NCI-H460 (cell line): ENCODE measurements around the gene CTNNA3. TPM values are rescaled to one million over a fixed set of nuclear protein-coding genes. Genes with fewer than 3 reads are reported as not detected.
A peak's percentile ranks its signal among the peaks of the same experiment; 100 is the strongest.
"Not testable (repeated sequence)": the region's sequence is repeated elsewhere in the genome, so short reads cannot be mapped to it uniquely, and the experiment has no call there.

ENCODE experiments used
- DNase-seq: peaks from one replicate; pipeline ENCODE4 v3.0.0-alpha.2; 2016; ENCODE audit warnings: low read depth; ENCODE audit errors: extremely low read depth
- polyA plus RNA-seq: library from polyadenylated mRNA; depleted of rRNA; stranded (reverse); fragments of >200 nt; gene quantifications from 2 replicates; pipeline ENCODE4 v1.2.3, GENCODE V29; 2014; cell fraction: nucleus; rRNA removed
- total RNA-seq: library from RNA; depleted of rRNA; stranded (reverse); fragments of >200 nt; shearing (Covaris generic); gene quantifications from 2 replicates; pipeline ENCODE4 v1.2.3, GENCODE V29; 2014; rRNA removed

The CTNNA3 gene
- total RNA-seq, result 0.23 and 0.47 TPM in 2 replicates
- not detected in 2 replicates for polyA plus RNA-seq

DNA sequence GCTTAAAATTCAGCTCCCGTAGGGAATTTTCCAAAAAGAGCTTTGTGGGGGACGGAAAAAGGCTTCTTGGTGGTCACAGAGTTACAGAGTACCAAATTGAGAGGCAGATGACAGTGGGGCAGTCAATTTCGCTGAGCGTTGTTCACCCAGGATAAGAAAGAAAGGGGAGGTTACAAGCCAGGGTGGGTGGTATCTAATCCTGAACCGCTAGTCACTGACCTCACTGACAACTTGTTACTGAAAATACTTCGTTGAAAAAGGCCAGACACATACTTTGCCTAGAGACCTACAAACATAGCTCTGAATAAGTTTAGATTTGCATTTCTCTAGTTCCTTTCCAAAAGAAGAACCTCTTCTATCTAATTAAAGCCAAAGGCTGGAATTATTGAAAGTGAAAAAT, at the start of gene CTNNA3:
Gene CTNNA3, minus strand, starts transcription at position 167 of the 400 bp plus-strand sequence.
- DNase-seq, result no peak

- DNase-seq, result no peak
These were observed 39.4 kb upstream of the CTNNA3 start for GRCh38 chr10:67735430-67735829.

DNA sequence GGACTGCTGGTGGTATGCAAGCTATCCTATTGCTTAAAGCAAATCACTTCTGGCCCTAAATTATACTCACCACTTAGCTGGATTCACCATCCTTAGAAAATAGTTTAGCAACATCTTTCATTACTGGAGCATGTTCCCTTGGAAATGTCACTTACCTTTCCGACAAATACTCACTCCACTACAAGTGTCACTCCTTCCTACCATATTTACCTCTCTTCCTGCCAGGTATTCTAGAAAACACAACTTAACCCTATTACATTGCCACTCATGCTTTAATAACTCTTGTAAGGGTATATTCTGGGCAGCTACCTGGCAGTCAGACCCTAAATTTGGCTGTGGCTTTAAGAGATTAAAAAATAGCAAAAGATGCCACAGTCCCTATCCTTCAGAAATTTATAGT, 37.5 kb upstream of the CTNNA3 start:
- DNase-seq, result no peak

GRCh38 chr10:67725567-67725966, 29.6 kb upstream of the CTNNA3 start:
- DNase-seq, result no peak

- DNase-seq, result no peak
These were observed 27.6 kb upstream of the CTNNA3 start for GRCh38 chr10:67723601-67724000.

DNA sequence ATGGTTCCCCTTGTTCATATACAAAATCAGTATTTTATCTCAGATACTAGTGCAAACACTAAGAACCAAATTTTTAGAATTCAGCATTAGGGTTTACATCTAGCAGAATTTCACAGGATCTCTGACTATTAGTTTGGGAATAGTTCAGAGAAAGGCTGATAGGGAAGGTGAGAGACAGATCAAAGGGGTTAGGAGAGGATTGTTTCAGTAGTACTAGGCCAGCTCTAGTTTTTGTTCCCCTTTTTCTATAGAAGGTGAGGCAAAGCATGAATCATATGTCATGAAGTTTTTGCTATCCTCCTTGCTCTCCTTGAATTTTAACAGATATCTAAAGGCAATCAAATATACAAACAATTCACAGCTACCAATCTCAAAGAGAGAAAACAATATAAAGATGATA, 26.1 kb upstream of the CTNNA3 start:
- DNase-seq, result no peak

GRCh38 chr10:67716455-67716854, 20.5 kb upstream of the CTNNA3 start:
- DNase-seq, result not testable (repeated sequence)

- DNase-seq, result no peak
These were observed 9.9 kb upstream of the CTNNA3 start for GRCh38 chr10:67705921-67706320.

DNA sequence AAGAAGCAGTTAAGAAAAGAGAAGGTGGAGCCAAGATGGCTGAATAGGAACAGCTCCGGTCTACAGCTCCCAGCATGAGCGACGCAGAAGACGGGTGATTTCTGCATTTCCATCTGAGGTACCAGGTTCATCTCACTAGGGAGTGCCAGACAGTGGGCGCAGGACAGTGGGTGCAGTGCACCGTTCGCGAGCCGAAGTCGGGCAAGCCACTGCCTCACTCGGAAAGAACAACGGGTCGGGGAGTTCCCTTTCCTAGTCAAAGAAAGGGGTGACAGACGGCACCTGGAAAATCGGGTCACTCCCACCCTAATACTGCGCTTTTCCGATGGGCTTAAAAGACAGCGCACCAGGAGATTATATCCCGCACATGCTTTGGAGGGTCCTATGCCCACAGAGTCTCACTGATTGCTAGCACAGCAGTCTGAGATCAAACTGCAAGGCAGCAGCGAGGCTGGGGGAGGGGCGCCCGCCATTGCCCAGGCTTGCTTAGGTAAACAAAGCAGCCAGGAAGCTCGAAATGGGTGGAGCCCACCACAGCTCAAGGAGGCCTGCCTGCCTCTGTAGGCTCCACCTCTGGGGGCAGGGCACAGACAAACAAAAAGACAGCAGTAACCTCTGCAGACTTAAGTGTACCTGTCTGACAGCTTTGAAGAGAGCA, 3.7 kb upstream of the CTNNA3 start:
- not testable (repeated sequence) for DNase-seq

- no peak for DNase-seq
These were observed 2.2 kb upstream of the CTNNA3 start for GRCh38 chr10:67698164-67698563.

DNA sequence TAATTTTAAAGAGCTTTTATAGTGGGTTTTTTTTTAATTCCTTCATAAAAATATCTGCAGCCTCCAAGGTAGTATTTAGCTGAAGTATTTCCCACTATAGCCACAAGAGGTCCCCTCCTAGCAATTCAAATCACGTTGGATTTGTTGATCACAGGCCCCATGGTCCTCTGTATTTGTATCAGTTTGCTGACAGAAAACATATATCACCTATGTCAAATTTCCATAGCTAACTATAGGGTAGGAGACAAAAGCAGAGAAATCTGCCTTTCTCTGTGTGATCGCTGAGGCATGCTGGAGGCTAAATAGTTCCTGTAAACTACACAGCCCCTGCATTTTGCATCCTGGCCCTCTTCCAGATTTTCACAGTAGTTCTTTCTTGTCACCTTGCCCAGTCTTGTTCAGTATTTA, 1.7 kb upstream of the CTNNA3 start:
- DNase-seq, result peak; percentile 47

DNA sequence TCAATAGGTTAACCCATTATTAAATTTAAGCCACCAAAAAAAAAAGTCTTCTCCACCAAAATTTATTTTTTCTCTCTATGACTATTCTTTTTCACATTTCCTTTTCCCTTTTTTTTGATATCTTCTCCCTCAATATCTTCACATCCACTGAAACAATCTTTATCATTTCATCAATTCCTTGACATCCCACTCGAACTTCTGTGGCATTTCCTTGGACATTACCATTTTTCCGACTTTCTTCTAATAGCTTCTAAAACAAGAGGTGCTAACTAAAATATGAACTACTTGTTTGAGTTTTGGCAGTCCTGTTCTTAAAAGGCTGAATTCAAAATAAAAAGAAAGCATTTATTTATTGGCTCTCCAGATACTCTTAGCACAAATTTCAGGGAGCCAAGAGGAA, 684 bp upstream of the CTNNA3 start:
- DNase-seq, result no peak

DNA sequence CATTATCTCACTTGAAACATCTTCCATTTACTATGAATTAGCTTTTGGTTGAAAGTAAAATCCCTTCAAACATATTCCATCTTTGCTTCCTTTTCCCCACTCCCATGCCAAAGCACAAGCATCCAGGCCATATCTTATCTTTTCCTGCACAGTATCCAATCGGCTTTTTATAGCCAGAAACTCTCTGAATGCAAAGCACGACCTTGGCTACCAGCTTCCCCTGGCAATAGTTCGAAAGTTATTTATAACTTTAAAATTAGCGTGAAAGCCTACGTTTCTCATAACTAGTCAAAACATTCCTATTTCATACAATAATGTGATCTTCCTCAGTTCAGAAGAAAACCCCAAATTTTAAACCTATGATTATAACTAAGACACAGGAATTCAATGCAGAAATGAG, 440 bp downstream of the CTNNA3 start:
- no peak for DNase-seq

- DNase-seq, result not testable (repeated sequence)
These were observed 4.1 kb downstream of the CTNNA3 start for GRCh38 chr10:67691861-67692260.

GRCh38 chr10:67690540-67690939, 5.5 kb downstream of the CTNNA3 start:
- not testable (repeated sequence) for DNase-seq

- DNase-seq, result not testable (repeated sequence)
These were observed 11.9 kb downstream of the CTNNA3 start for GRCh38 chr10:67684140-67684539.

DNA sequence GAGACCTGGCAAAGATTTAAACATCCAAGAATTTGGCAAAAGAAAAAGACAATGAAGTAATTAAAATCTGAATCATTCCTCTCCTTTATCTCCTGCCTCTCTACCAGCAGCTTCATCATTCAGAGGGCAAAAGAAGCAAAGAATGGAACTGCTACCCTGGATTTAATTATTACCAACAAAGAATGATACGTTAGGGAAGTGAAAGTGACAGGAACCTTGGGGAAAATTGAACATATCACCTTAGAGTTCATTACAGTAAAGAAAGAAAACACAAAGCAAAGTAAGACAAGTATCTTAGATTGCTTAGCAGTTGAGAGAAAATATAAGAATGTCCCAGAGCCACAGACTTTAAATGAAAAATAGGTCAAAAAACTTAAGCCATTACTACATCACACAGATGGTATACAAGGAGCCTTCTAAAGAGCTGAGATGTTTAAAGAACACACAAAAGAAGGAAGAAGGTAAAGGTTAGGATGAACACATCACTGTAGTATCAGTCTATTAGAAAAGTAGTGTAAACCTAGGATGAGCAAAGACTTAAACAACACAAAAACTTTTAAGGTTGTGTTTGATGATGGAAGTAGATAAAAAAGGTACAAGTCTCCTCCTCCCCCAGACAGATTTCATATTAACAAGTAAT, 17.5 kb downstream of the CTNNA3 start:
- DNase-seq, result no peak

- no peak for DNase-seq
These were observed 19.7 kb downstream of the CTNNA3 start for GRCh38 chr10:67676208-67676825.

GRCh38 chr10:67670401-67670800, 25.6 kb downstream of the CTNNA3 start:
- no peak for DNase-seq

DNA sequence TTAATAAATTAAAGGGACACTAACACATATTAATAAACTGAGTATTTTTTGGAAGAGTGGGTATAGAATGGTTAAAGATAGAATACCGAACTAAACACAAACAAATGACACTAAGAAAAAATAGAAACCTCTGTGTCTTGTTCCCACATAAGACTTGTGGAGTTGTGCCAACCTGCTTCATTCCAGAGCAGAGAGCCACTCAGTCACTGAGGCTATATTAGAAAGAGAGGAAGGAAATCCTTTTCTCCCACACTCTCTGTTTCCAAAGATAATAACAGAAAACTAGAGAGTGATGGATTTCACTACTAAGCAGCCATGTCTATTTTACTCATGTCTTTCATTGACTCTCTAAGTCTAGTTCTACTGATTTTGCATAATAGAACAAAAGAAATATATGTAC, 26.0 kb downstream of the CTNNA3 start:
- DNase-seq, result no peak

- no peak for DNase-seq
These were observed 27.5 kb downstream of the CTNNA3 start for GRCh38 chr10:67668448-67668847.

DNA sequence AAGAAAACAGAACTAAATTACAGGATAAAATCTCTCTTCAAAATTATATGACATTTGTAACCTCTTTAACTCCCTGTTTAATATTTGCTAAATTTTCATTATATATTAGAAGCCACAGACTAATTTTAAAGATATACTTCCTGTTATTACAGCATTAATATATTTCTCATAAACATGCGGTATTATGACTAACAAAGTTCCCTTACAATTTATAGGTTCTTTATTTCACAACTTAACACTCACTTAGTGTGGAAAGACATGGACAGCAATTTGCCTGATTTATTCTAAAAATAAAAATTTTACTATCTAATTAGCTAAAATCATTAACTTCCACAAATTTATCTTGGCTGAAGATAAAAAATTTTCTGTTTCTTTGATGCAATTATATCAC, 29.0 kb downstream of the CTNNA3 start:
- no peak for DNase-seq
